Transverse colon (tissue), 4 donors: Measurements from ENCODE around the gene PARP4.

Experiments
- CTCF ChIP-seq, 5 experiments: fragments of 200-600 bp in 3 of 5; fragments of 450-650 bp in 2 of 5; sonication (generic) in 3 of 5; IDR thresholded peaks; 1 replicate in 2 of 5; 2 replicates in 3 of 5; pipeline ENCODE4 v1.5.1; 2016 to 2017; ENCODE audit warnings: antibody characterized with exemption in 5 of 5, inconsistent platforms in 3 of 5, mild to moderate bottlenecking in 2 of 5, moderate library complexity in 1 of 5
- EP300 ChIP-seq: sonication (generic); formaldehyde crosslinking; IDR thresholded peaks from one replicate; pipeline ENCODE4 v1.6.1; 2017; ENCODE audit warnings: antibody characterized with exemption, low read depth
- POLR2A ChIP-seq: fragments of 450-650 bp; IDR thresholded peaks from one replicate; pipeline ENCODE4 v1.6.1; 2016; ENCODE audit warnings: antibody characterized with exemption, mild to moderate bottlenecking, moderate library complexity
- POLR2AphosphoS5 ChIP-seq, 3 donors: sonication (generic); formaldehyde crosslinking; IDR thresholded peaks; one replicate each; pipeline ENCODE4 v1.6.1; 2016; ENCODE audit warnings: antibody characterized with exemption in 3 of 3

- no peak for TF ChIP-seq CTCF (IDR thresholded peaks at IDR 0.05)
- no peak for TF ChIP-seq EP300
- TF ChIP-seq POLR2A, result no peak
- TF ChIP-seq POLR2AphosphoS5 (IDR thresholded peaks at IDR 0.05), result no peak
Observed at GRCh38 chr13:24407844-24408243, 104.7 kb downstream of the PARP4 start.
